Stomach (tissue), 19 donors: ENCODE measurements around the gene SNCB. TPM values are rescaled to one million over a fixed set of nuclear protein-coding genes. Genes with fewer than 3 reads are reported as not detected.

Experiments
- DNase-seq, 2 donors: peaks; one replicate each; pipeline versions ENCODE4 v3.0.0 to v3.0.0-alpha.2; 2013 to 2019
- H3K27ac ChIP-seq, 5 donors: fragments of 200-600 bp in 4 of 5; sonication (generic) in 4 of 5; one replicate each; pipeline ENCODE4 v1.5.1; 2013 to 2019; ENCODE audit warnings: mild to moderate bottlenecking in 1 of 5, moderate library complexity in 1 of 5
- H3K27me3 ChIP-seq, 3 donors: fragments of 200-600 bp; sonication (generic); one replicate each; pipeline ENCODE4 v1.5.1; 2017 to 2019; ENCODE audit warnings: mixed run types in 1 of 3
- H3K36me3 ChIP-seq, 4 donors: fragments of 200-600 bp; sonication (generic); 1 replicate in 3 of 4; 2 replicates in 1 of 4; pipeline ENCODE4 v1.5.1; 2016 to 2019
- H3K4me1 ChIP-seq, 4 donors: fragments of 200-600 bp; sonication (generic); one replicate each; pipeline ENCODE4 v1.5.1; 2016 to 2019
- H3K4me3 ChIP-seq, 4 donors: fragments of 200-600 bp; sonication (generic) in 3 of 4; one replicate each; pipeline ENCODE4 v1.5.1; 2016 to 2019; ENCODE audit warnings: mild to moderate bottlenecking in 1 of 4
- H3K9me3 ChIP-seq, 4 donors: fragments of 200-600 bp; sonication (generic); one replicate each; pipeline ENCODE4 v1.5.1; 2016 to 2019
- CTCF ChIP-seq, 7 experiments: fragments of 450-650 bp in 4 of 7; fragments of 200-600 bp in 3 of 7; sonication (generic) in 3 of 7; IDR thresholded peaks; one replicate each; pipeline ENCODE4 v1.5.1; 2016 to 2019; ENCODE audit warnings: antibody characterized with exemption in 7 of 7, control low read depth in 2 of 7, mild to moderate bottlenecking in 1 of 7
- EP300 ChIP-seq: sonication (generic); formaldehyde crosslinking; IDR thresholded peaks from one replicate; pipeline ENCODE4 v1.6.1; 2017; ENCODE audit warnings: antibody characterized with exemption
- POLR2A ChIP-seq, 4 donors: fragments of 450-650 bp; IDR thresholded peaks; one replicate each; pipeline ENCODE4 v1.6.1; 2016; ENCODE audit warnings: antibody characterized with exemption in 4 of 4, control low read depth in 2 of 4, mild to moderate bottlenecking in 1 of 4, moderate library complexity in 1 of 4
- POLR2AphosphoS5 ChIP-seq, 3 donors: sonication (generic); formaldehyde crosslinking; IDR thresholded peaks; one replicate each; pipeline ENCODE4 v1.6.1; 2016; ENCODE audit warnings: antibody characterized with exemption in 3 of 3
- WGBS, 5 donors: extraction: QIAGEN DNeasy Blood & Tissue Kit in 3 of 5; methylation state at CpG; one replicate each; pipeline versions ENCODE4 v1.1.5 to v1.1.7; 2013 to 2018; 5-methylcytosine and 5-hydroxymethylcytosine counted together
- intact Hi-C: fragments of 100-400 bp; cut with DNase I; formaldehyde crosslinking; loops from one replicate; pipeline ENCODE4 v1.15.1; 2023; ENCODE audit warnings: low total_unique reads
- long read RNA-seq, 10 donors: transcript quantifications; one replicate each; lab custom pipeline, GENCODE V29; 2026
- polyA plus RNA-seq, 3 donors: library from polyadenylated mRNA; stranded (reverse); fragments of 200-250 nt; gene quantifications; one replicate each; pipeline ENCODE4 v1.2.3, GENCODE V29; 2013
- total RNA-seq, 5 donors: library from RNA; depleted of rRNA; stranded (reverse); fragments of >200 nt; gene quantifications; one replicate each; pipeline versions ENCODE4 v1.1.0 to v1.2.3, GENCODE V29; 2014 to 2016
- donor health status: healthy with polysubstance abuse.
- donor health status: Bipolar disorder and iron deficiency.
- donor health status: healthy.

SNCB gene
- total RNA-seq (not detected), polyA plus RNA-seq (not detected)
- long read RNA-seq, donor 1, result 0 reads
- long read RNA-seq, donor 2, result 0 reads
- long read RNA-seq, donor 3, result 0 reads
- long read RNA-seq, donor 4, result 0 reads
- long read RNA-seq, donor 5, result 0 reads
- long read RNA-seq, donor 6, result 0 reads
- long read RNA-seq, donor 7, result 0 reads
- long read RNA-seq, donor 8, result 0 reads
- long read RNA-seq, donor 9, result 0 reads
- long read RNA-seq, donor 10, result 0 reads

DNA sequence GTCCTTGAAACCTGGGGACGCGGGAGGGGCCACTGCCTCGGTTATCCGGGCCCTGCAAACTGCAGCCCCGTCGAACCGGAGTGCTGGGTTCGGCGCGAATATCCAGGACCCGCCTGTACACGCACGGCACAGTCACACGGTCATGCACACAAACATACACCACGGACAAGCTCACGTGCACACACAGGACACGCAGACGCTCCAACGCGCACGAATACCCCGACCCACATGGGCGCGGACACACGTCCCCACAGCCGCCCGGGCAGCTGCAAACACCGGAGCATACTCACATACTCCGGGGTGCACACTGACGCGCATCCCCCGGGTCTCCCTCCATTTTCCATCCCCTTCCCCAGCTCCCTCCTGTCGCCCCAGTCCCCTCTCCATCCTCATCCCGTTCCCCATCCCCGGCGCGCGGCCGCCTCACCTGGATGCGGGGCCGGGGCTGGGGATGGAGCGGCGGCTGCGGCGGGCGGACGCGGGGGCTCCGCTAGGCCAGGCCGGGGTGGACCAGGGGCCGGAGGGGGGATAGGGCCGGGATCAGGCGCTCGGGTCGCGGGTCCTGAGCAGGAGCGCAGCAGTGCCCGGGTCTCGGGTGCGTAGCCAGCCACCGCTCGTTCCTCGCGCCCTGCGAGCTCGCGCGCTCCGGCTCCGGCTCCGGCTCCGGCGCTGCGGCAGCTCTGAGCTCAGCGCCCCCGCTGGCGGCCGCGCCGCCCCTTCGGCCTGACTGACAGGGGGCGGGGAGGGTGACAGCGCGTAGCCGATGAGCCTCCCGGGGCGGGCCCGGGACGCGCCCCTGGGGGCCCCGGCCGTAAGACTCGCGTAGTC lies at the start of gene SNCB, which contains the start of gene EIF4E1B:
TSS of gene SNCB (minus strand) at position 682 of the 828 bp plus-strand sequence. CDS start 880 bp downstream, outside the sequence.
TSS of gene EIF4E1B (plus strand) at position 823 of the 828 bp plus-strand sequence. CDS start 12,113 bp downstream, outside the sequence.
- H3K27me3 ChIP-seq, result peaks cover 11 to 97% (median 81%) of the 10 kb centered on the region in 3 donors
- H3K4me1 ChIP-seq, result peaks cover 13 to 23% (median 20%) of the 10 kb centered on the region in 4 donors
- peak within 1 kb of the TSS; percentile 31 to 48 (median 36) for H3K4me3 ChIP-seq
- no peaks in the 10 kb centered on the region for H3K36me3 ChIP-seq
- H3K27ac ChIP-seq, result no peak within 1 kb of the TSS
- H3K9me3 ChIP-seq, result no peaks in the 10 kb centered on the region
- intact Hi-C loops, result no loop called here
- 0 to 4% (median 2%) methylated on average over 43 to 94 of the region's 94 CpGs for WGBS, 5 donors
- no peak for TF ChIP-seq POLR2A (IDR thresholded peaks at IDR 0.05)
- no peak for TF ChIP-seq POLR2AphosphoS5 (IDR thresholded peaks at IDR 0.05)
- TF ChIP-seq EP300, result no peak
- TF ChIP-seq CTCF (IDR thresholded peaks at IDR 0.05), result no peak
- peak in 1 of 2 donors; percentile 84 for DNase-seq

DNA sequence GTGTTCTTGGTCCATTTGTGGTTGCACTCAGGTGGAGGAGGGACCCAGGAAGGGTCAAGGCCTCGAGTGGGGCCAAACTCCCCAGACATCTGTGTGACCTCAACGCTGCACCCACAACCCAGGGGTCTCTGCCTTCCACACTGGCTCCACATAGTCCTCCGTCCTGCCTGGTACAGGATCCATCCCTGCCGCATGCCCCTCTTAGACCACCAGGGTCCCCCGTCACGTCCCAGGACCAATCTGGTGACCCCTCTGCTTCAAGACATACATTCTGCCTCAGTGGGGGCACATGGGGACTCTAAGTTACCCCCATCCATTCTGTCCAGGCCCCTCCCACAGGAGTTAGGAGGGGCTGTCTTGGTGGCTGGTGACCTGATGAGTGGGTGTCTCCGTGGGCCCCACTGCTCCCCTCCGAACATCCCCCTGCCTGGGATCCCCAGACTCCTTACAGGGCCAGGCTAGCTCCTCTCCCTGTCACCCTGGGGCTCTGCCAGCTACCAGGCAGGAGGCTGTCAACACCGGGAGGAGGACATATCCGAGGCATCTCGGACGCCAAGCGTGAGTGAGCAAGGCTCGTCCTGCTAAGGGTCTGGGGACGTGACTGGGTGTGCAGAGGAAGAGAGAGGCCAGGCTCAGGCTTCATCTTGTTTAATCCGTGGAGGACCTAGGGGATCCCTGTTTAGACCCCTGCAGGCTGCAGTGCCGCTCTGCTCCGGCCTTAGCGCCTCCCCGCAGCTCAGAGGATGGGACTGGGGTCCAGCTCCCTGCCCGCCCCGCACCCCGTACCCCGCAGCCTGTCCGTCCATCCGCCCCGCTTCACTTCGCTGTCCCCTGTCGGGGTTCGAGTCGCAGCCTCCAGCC lies 49.3 kb upstream of the SNCB start:
- Histone ChIP-seq H3K27ac (no peak overlapping the region), H3K36me3 (no peaks in the 10 kb centered on the region), H3K9me3 (peaks cover 0 to 7% (median 5%) of the 10 kb centered on the region in 4 donors), H3K27me3 (peaks cover 10 to 69% (median 34%) of the 10 kb centered on the region in 3 donors), H3K4me1 (peaks cover 0 to 8% (median 3%) of the 10 kb centered on the region in 4 donors), H3K4me3 (no peak overlapping the region)
- intact Hi-C loops, result no loop called here
- WGBS, 5 donors, result 28 to 75% (median 32%) methylated on average over 8 to 31 of the region's 31 CpGs
- DNase-seq, result no peak
- TF ChIP-seq POLR2A (IDR thresholded peaks at IDR 0.05) (no peak), CTCF (IDR thresholded peaks at IDR 0.05) (no peak), EP300 (no peak), POLR2AphosphoS5 (IDR thresholded peaks at IDR 0.05) (no peak)

- no peaks in the 10 kb centered on the region for H3K36me3 ChIP-seq
- peaks cover 10 to 67% (median 34%) of the 10 kb centered on the region in 3 donors for H3K27me3 ChIP-seq
- H3K4me1 ChIP-seq, result peaks cover 0 to 8% (median 3%) of the 10 kb centered on the region in 4 donors
- TF ChIP-seq POLR2A (IDR thresholded peaks at IDR 0.05), result no peak
- TF ChIP-seq POLR2AphosphoS5 (IDR thresholded peaks at IDR 0.05), result no peak
- TF ChIP-seq EP300, result no peak
- no peak for TF ChIP-seq CTCF (IDR thresholded peaks at IDR 0.05)
- no peak overlapping the region for H3K4me3 ChIP-seq
- intact Hi-C loops, result no loop called here
- no peak for DNase-seq
- WGBS, 5 donors, result 64 to 70% (median 69%) methylated on average over 5 of the region's 5 CpGs
- no peak overlapping the region for H3K27ac ChIP-seq
- H3K9me3 ChIP-seq, result no peaks in the 10 kb centered on the region
These were observed 48.2 kb upstream of the SNCB start for GRCh38 chr5:176678584-176678983.
